Skeletal muscle tissue (tissue), 4 donors: Measurements from ENCODE around the gene LRRC25. TPM values are rescaled to one million over a fixed set of nuclear protein-coding genes. Genes with fewer than 3 reads are reported as not detected.
"Not testable (repeated sequence)": the region's sequence is repeated elsewhere in the genome, so short reads cannot be mapped to it uniquely, and the experiment has no call there.

Experiments
- H3K27ac ChIP-seq: one replicate; pipeline ENCODE4 v1.7.0; 2013; ENCODE audit warnings: mild to moderate bottlenecking, low read depth, low read length, inconsistent platforms
- H3K27me3 ChIP-seq, 3 donors: one replicate each; pipeline ENCODE4 v1.7.0; 2013; ENCODE audit warnings: low read length in 3 of 3; ENCODE audit not compliant: control insufficient read depth in 3 of 3, insufficient read depth in 3 of 3
- H3K36me3 ChIP-seq, 3 donors: one replicate each; pipeline ENCODE4 v1.7.0; 2013; ENCODE audit warnings: low read length in 3 of 3; ENCODE audit not compliant: control insufficient read depth in 3 of 3, insufficient read depth in 3 of 3
- H3K4me1 ChIP-seq, 3 donors: one replicate each; pipeline ENCODE4 v1.7.0; 2013; ENCODE audit warnings: low read length in 3 of 3, mild to moderate bottlenecking in 3 of 3; ENCODE audit not compliant: control insufficient read depth in 3 of 3, insufficient read depth in 3 of 3
- H3K4me3 ChIP-seq, 3 donors: one replicate each; pipeline ENCODE4 v1.7.0; 2013; ENCODE audit warnings: low read length in 3 of 3
- H3K9ac ChIP-seq, 3 donors: one replicate each; pipeline ENCODE4 v1.7.0; 2013; ENCODE audit warnings: low read length in 3 of 3, mild to moderate bottlenecking in 3 of 3, moderate library complexity in 2 of 3, low read depth in 1 of 3
- H3K9me3 ChIP-seq, 3 donors: one replicate each; pipeline ENCODE4 v1.7.0; 2013; ENCODE audit warnings: low read length in 3 of 3; ENCODE audit not compliant: control insufficient read depth in 3 of 3
- total RNA-seq: library from RNA; depleted of rRNA; stranded (reverse); fragments of >200 nt; gene quantifications from one replicate; pipeline ENCODE4 v1.2.3, GENCODE V29; 2014
- donor health status: Osteomylitis.

The LRRC25 gene
- total RNA-seq, 1 donor from 2014 or later = 2.1 TPM

DNA sequence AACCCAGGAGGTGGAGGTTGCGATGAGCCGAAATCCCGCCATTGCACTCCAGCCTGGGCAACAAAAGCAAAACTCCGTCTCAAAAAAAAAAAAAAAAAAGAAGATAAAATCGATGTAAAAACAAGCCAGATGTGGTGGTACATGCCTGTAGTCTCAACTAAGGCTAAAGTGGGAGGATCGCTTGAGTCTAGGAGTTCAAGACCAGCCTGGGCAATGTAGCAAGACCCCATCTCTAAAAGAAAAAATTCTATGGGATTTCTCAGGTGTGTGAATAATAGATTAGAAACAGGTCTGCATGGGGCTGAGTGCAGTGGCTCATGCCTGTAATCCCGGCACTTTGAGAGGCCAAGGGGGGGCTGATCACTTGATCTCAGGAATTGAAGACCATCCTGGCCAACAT, 45.9 kb downstream of the LRRC25 start:
- no peaks in the 10 kb centered on the region for H3K27me3 ChIP-seq
- H3K27ac ChIP-seq = no peak overlapping the region
- H3K36me3 ChIP-seq = peaks cover 10 to 15% (median 12%) of the 10 kb centered on the region in 3 donors
- H3K9ac ChIP-seq = no peak overlapping the region
- H3K9me3 ChIP-seq = no peaks in the 10 kb centered on the region
- H3K4me1 ChIP-seq = no peaks in the 10 kb centered on the region
- no peak overlapping the region for H3K4me3 ChIP-seq

DNA sequence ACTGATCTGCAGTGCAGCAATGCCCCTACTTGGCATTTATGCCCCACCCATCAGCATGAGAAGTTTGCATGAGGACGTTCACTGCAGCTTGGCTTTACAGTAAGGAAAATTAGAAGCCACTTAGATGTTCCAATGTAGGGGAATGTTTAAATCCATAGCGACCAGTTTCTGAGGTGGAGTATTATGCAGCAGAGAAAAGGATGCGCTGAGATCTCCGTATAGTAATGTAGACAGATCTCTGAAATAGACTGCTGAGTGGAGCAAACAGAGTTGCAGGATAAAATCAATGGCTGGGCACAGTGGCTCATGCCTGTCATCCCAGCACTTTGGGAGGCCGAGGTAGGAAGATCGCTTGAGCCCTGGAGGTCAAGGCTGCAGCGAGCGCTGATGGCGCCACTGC, 46.9 kb downstream of the LRRC25 start:
- Histone ChIP-seq H3K27me3 (no peaks in the 10 kb centered on the region), H3K9ac (no peak overlapping the region), H3K9me3 (no peaks in the 10 kb centered on the region), H3K36me3 (peaks cover 1 to 7% (median 4%) of the 10 kb centered on the region in 3 donors), H3K4me3 (no peak overlapping the region), H3K27ac (no peak overlapping the region), H3K4me1 (no peaks in the 10 kb centered on the region)

DNA sequence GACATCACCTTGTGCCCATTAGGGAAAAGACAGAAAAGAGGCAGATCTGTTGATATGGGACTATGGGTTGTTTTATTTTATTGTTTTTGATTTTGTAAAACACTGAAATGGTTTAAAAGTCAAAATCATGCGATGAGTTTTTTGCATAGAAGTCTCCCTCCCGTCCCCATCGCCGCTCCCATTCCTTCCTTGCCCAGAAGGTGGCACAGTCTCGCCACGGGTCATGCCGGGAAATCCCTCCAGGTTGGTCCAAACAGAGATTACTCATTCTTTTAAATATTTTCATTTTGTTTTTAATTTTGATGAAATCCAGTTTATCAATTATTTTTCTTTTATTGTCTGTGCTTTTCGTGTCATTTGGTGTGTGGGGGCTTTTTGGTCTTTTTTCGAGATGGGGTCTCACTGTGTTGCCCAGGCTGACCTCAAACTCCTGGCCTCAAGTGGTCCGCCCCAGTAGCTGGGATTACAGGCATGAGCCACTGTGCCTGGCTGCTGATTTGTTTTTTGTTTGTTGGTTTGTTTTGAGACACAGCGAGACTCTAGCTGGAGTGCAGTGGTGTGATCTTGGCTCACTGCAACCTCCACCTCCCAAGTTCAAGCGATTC, 47.8 kb downstream of the LRRC25 start:
- Histone ChIP-seq H3K9ac (no peak overlapping the region), H3K27me3 (no peaks in the 10 kb centered on the region), H3K27ac (no peak overlapping the region), H3K4me3 (no peak overlapping the region), H3K4me1 (no peaks in the 10 kb centered on the region), H3K9me3 (no peaks in the 10 kb centered on the region), H3K36me3 (peaks cover 0 to 8% (median 4%) of the 10 kb centered on the region in 3 donors)

DNA sequence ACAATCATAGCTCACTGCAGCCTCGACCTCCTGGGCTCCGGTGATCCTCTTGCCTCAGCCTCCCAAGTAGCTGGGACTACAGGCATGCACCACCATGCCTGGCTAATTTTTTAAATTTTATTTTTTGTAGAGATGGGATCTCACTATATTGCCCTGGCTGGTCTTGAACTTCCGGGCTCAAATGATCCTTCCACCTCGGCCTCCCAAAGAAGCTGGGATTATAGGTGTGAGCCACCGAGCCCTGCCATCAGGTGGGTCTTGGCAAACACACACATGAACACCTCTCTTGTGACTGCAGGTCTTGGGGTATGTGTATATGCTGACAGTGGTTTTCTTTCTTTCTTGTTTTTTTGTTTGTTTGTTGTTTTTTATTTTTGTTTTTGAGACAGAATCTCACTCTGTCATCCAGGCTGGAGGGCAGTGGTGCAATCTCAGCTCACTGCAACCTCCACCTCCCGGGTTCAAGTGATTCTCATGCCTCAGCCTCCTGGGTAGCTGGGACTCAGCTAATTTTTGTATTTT, 48.5 kb downstream of the LRRC25 start:
- H3K36me3 ChIP-seq, H3K4me1 ChIP-seq, H3K9me3 ChIP-seq, H3K27ac ChIP-seq, H3K9ac ChIP-seq, H3K4me3 ChIP-seq, H3K27me3 ChIP-seq: not testable (repeated sequence)

DNA sequence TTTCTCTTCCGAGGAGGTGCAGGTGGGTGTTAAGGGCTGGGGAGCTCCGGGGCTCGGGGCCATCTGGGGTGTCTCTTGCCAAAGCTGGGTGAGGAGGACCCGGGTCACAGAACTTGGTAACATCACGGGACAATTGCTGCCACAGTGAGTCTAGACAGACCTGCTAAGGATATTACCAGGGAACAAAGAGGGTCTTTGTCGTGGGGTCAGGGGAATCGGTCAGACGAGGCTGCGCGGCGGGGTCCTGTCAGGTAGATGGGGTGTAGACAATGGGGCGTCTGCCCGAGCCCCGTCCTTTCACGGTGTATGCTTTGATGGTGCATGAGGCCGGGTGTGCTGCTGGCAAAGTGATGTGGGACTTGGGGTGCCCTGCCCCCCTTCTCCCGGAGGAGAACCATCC, 49.3 kb downstream of the LRRC25 start:
- Histone ChIP-seq H3K4me3 (no peak overlapping the region), H3K27me3 (no peaks in the 10 kb centered on the region), H3K36me3 (peaks cover 0 to 10% (median 6%) of the 10 kb centered on the region in 3 donors), H3K27ac (no peak overlapping the region), H3K4me1 (peaks cover 0 to 2% (median 0%) of the 10 kb centered on the region in 3 donors), H3K9me3 (no peaks in the 10 kb centered on the region), H3K9ac (no peak overlapping the region)

DNA sequence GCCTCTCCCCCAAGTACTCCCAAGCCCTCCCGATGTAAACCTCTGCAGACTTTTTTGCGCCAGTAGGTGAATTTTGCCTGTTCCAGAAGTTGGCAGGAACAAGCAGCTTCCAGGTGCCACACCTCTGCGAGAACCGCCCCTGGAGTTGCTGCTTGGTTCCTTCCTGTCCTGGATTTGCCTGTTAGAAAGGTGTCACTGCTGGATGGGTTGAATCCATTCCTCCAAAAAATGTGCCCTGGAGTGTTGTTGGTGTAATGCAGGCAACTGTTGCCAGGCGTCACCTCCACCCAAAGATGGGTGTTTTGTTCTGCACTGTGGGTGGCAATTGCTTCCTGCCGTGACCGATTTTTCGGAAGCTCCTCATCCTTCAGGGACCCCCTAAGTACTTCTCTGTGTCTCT, 51.3 kb downstream of the LRRC25 start:
- no peaks in the 10 kb centered on the region for H3K9me3 ChIP-seq
- no peak overlapping the region for H3K27ac ChIP-seq
- H3K27me3 ChIP-seq = no peaks in the 10 kb centered on the region
- no peak overlapping the region for H3K9ac ChIP-seq
- peaks cover 6 to 13% (median 8%) of the 10 kb centered on the region in 3 donors for H3K4me1 ChIP-seq
- H3K4me3 ChIP-seq = no peak overlapping the region
- H3K36me3 ChIP-seq = peaks cover 2 to 12% (median 11%) of the 10 kb centered on the region in 3 donors

DNA sequence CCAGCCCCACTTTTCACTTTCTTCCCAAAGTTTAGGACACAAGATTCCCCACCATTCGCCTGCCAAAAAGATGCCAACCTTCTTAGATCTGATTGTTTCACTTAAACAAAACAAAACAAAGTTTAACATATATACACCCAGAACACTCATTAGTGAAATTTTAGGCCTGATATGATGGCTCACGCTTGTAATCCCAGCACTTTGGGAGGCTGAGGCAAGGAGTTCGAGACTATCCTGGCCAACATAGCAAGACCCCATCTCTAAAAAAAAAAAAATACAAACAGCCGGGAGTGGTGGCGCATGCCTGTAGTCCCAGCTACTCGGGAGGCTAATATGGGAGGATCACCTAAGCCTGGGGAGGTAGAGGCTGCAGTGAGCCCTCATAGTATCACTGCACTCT, 52.1 kb downstream of the LRRC25 start:
- no peak overlapping the region for H3K9ac ChIP-seq
- peaks cover 6 to 13% (median 8%) of the 10 kb centered on the region in 3 donors for H3K4me1 ChIP-seq
- H3K27ac ChIP-seq = no peak overlapping the region
- H3K4me3 ChIP-seq = no peak overlapping the region
- peaks cover 2 to 9% (median 7%) of the 10 kb centered on the region in 3 donors for H3K36me3 ChIP-seq
- H3K9me3 ChIP-seq = no peaks in the 10 kb centered on the region
- no peaks in the 10 kb centered on the region for H3K27me3 ChIP-seq

DNA sequence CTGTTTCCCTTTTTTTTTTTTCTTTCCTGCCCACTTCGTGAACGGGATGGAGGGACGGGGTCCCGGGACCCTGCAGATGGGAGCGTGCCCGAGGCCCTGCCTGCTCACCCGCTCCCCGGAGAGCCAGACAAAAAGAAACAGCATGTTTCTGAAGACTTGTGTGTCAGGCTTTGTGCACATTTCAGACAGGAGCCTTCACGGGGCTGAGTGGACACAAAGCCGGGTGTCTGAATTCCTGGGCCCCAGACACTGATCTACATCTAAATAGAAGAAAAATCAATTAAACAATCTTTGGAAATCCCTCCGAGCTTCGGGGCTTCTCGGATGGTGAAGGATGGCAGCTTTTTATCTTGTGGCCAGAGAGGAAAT, 52.9 kb downstream of the LRRC25 start:
- no peaks in the 10 kb centered on the region for H3K9me3 ChIP-seq
- H3K27ac ChIP-seq = no peak overlapping the region
- H3K27me3 ChIP-seq = no peaks in the 10 kb centered on the region
- H3K4me3 ChIP-seq = no peak overlapping the region
- H3K4me1 ChIP-seq = peaks cover 12 to 20% (median 14%) of the 10 kb centered on the region in 3 donors
- H3K9ac ChIP-seq = no peak overlapping the region
- peaks cover 2 to 8% (median 5%) of the 10 kb centered on the region in 3 donors for H3K36me3 ChIP-seq

DNA sequence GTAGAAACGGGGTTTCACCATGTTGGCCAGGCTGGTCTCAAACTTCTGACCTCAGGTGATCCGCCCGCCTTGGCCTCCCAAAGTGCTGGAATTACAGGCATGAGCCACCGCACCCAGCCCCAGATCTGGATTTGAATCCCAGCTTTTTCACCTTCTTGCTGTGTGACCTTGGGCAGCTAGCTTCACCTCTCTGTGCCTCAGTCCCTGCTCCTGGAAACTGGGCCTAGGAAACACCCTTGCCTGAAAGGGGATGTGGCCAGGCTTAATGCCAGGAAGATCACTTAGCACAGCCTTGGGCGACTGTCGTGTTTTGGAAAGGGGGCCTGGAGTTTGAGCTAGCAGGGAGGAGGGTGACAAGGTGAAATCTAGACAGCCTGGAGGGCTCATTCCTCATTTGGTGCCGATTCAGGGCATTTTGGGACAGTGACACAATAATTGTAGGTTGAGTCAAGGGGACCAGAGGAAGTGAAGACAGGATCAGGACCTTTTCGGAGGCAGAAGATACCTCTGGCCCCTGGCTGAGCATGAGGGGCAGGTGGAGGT, 55.3 kb downstream of the LRRC25 start:
- no peak overlapping the region for H3K4me3 ChIP-seq
- peak overlapping the region in 1 of 3 donors; percentile 25 for H3K9ac ChIP-seq
- peaks cover 2 to 8% (median 5%) of the 10 kb centered on the region in 3 donors for H3K36me3 ChIP-seq
- no peaks in the 10 kb centered on the region for H3K27me3 ChIP-seq
- no peaks in the 10 kb centered on the region for H3K9me3 ChIP-seq
- H3K4me1 ChIP-seq = peaks cover 17 to 32% (median 22%) of the 10 kb centered on the region in 3 donors
- no peak overlapping the region for H3K27ac ChIP-seq
